ENCODE data around the gene PRAMEF8. TPM values are rescaled to one million over a fixed set of nuclear protein-coding genes. Genes with fewer than 3 reads are reported as not detected.
"Not testable (repeated sequence)": the region's sequence is repeated elsewhere in the genome, so short reads cannot be mapped to it uniquely, and the experiment has no call there.

PRAMEF8 gene
- polyA plus RNA-seq (2011; rRNA removed) (not detected in 2 replicates), polyA minus RNA-seq (2011; rRNA and poly(A)+ RNA removed) (not detected in 2 replicates)

DNA sequence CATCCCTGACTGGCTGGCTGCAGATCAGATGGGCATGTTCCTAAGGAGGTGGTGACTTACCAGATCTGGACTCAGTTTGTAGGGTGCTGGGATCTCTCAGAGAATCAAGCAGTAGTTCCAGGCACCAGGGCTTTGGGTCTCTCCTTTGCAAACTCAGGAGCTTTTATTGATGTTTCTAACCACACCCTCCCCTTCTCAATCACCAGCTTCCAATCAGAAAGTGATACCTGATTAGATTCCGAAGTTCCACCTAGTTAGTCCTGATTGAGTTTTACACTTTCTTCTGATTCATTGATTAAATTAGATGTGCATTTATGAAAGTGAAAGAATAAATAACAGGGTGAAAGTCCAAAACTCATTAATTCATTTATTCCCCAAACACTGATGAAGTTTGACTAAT is at the start of gene PRAMEF8:
PRAMEF8 (minus strand) TSS at position 101 of the 400 bp plus-strand sequence. CDS start 1,046 bp downstream, outside the sequence.
- POLR2A ChIA-PET; CTCF ChIA-PET; H3K4me3 ChIP-seq (ENCODE audit: low read depth, low read length); DNase-seq (ENCODE audit: low read depth, low spot score); H3K9me3 ChIP-seq (ENCODE audit: control insufficient read depth, insufficient read depth, low read length); H3K27me3 ChIP-seq (ENCODE audit: control insufficient read depth, insufficient read depth, low read length); H3K27ac ChIP-seq (ENCODE audit: low read depth, low read length): not testable (repeated sequence)

- H3K27me3 ChIP-seq (ENCODE audit: control insufficient read depth, insufficient read depth, low read length); DNase-seq (ENCODE audit: low read depth, low spot score); H3K4me3 ChIP-seq (ENCODE audit: low read depth, low read length); CTCF ChIA-PET; POLR2A ChIA-PET; H3K9me3 ChIP-seq (ENCODE audit: control insufficient read depth, insufficient read depth, low read length); H3K27ac ChIP-seq (ENCODE audit: low read depth, low read length): not testable (repeated sequence)
Measured at GRCh38 chr1:13315281-13315680, 30.3 kb upstream of the PRAMEF8 start, which contains the start of gene PRAMEF15. Gene PRAMEF15 (plus strand): TSS chr1:13315581. CDS start chr1:13318408, 2,827 bp downstream.

DNA sequence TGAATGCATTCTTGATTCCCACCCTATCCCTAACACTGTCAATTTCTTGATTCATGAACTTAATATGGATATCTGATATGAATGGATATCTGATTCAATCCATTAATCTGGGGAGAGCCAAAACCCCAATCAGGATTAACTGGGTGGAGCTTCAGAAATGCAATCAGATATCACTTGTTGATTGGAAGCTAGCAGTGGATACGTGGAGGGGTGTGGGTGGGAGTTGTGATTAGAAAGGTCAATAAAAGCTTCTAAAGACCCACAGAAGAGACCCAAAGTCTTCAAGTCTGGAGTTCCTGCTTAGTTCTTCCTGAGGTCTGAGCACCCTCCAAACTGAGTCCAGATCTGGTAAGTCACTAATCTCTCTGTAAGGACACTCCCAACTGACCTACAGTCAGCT is 18.3 kb upstream of the PRAMEF8 start, which contains the start of gene PRAMEF33:
PRAMEF33 (plus strand) TSS at position 301 of the 400 bp plus-strand sequence. CDS start 2,416 bp downstream, outside the sequence.
- H3K27ac ChIP-seq (ENCODE audit: low read depth, low read length); H3K9me3 ChIP-seq (ENCODE audit: control insufficient read depth, insufficient read depth, low read length); H3K4me3 ChIP-seq (ENCODE audit: low read depth, low read length); CTCF ChIA-PET; POLR2A ChIA-PET; DNase-seq (ENCODE audit: low read depth, low spot score); H3K27me3 ChIP-seq (ENCODE audit: control insufficient read depth, insufficient read depth, low read length): not testable (repeated sequence)

DNA sequence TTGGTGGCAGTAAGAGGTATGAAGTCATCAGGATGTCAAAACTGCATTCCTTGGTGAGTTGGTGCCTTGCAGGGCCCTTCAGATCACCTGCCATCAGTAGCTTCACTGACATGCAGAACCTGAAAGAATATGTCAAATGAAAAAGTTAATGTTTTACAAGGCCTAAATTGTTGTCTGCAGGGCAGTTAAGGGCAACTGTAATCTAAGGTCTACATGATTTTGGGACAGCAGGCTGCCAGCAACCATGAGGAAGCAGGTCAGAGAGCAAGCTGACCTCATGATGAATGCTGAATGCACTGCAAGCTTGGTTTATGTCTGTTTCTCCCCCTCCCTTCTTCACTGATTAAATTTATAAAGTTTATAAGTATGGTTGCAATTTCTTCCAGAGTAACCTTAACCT is 17.3 kb upstream of the PRAMEF8 start:
- CTCF ChIA-PET; H3K4me3 ChIP-seq (ENCODE audit: low read depth, low read length); H3K27me3 ChIP-seq (ENCODE audit: control insufficient read depth, insufficient read depth, low read length); H3K27ac ChIP-seq (ENCODE audit: low read depth, low read length); DNase-seq (ENCODE audit: low read depth, low spot score); POLR2A ChIA-PET; H3K9me3 ChIP-seq (ENCODE audit: control insufficient read depth, insufficient read depth, low read length): not testable (repeated sequence)

- H3K4me3 ChIP-seq (ENCODE audit: low read depth, low read length); DNase-seq (ENCODE audit: low read depth, low spot score); CTCF ChIA-PET; H3K27ac ChIP-seq (ENCODE audit: low read depth, low read length); POLR2A ChIA-PET; H3K9me3 ChIP-seq (ENCODE audit: control insufficient read depth, insufficient read depth, low read length); H3K27me3 ChIP-seq (ENCODE audit: control insufficient read depth, insufficient read depth, low read length): not testable (repeated sequence)
Measured at GRCh38 chr1:13298699-13299098, 13.8 kb upstream of the PRAMEF8 start.

GRCh38 chr1:13297216-13297931 is 12.4 kb upstream of the PRAMEF8 start:
- CTCF ChIA-PET; POLR2A ChIA-PET; H3K9me3 ChIP-seq (ENCODE audit: control insufficient read depth, insufficient read depth, low read length); H3K27ac ChIP-seq (ENCODE audit: low read depth, low read length); DNase-seq (ENCODE audit: low read depth, low spot score); H3K4me3 ChIP-seq (ENCODE audit: low read depth, low read length); H3K27me3 ChIP-seq (ENCODE audit: control insufficient read depth, insufficient read depth, low read length): not testable (repeated sequence)

- CTCF ChIA-PET; H3K4me3 ChIP-seq (ENCODE audit: low read depth, low read length); H3K27ac ChIP-seq (ENCODE audit: low read depth, low read length); H3K27me3 ChIP-seq (ENCODE audit: control insufficient read depth, insufficient read depth, low read length); H3K9me3 ChIP-seq (ENCODE audit: control insufficient read depth, insufficient read depth, low read length); POLR2A ChIA-PET; DNase-seq (ENCODE audit: low read depth, low spot score): not testable (repeated sequence)
Measured at GRCh38 chr1:13289030-13289429, 4.1 kb upstream of the PRAMEF8 start.

- H3K27me3 ChIP-seq (ENCODE audit: control insufficient read depth, insufficient read depth, low read length); POLR2A ChIA-PET; H3K27ac ChIP-seq (ENCODE audit: low read depth, low read length); DNase-seq (ENCODE audit: low read depth, low spot score); CTCF ChIA-PET; H3K4me3 ChIP-seq (ENCODE audit: low read depth, low read length); H3K9me3 ChIP-seq (ENCODE audit: control insufficient read depth, insufficient read depth, low read length): not testable (repeated sequence)
Measured at GRCh38 chr1:13279617-13280016, 5.3 kb downstream of the PRAMEF8 start.

GRCh38 chr1:13277016-13277415 is 7.9 kb downstream of the PRAMEF8 start:
- H3K27me3 ChIP-seq (ENCODE audit: control insufficient read depth, insufficient read depth, low read length); CTCF ChIA-PET; H3K27ac ChIP-seq (ENCODE audit: low read depth, low read length); H3K9me3 ChIP-seq (ENCODE audit: control insufficient read depth, insufficient read depth, low read length); DNase-seq (ENCODE audit: low read depth, low spot score); POLR2A ChIA-PET; H3K4me3 ChIP-seq (ENCODE audit: low read depth, low read length): not testable (repeated sequence)

DNA sequence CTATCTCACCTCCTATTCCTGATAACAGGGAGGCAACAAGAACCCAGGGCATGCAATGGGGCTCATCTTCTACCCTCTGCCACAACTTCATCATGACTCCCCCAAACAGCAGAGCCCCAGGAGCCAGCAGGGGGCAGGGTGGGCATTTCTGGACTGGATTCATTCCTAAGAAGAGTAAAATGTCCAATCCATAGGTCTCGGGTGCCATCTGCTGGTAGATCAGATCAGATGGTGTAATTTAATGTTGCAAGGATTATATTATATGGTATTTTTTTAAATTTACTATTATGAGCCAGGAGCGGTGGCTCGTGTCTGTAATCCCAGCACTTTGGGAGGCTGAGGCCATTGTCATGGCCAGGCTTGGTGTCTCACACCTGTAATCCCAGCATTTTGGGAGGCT is 19.8 kb downstream of the PRAMEF8 start:
- H3K27me3 ChIP-seq (ENCODE audit: control insufficient read depth, insufficient read depth, low read length); H3K27ac ChIP-seq (ENCODE audit: low read depth, low read length); DNase-seq (ENCODE audit: low read depth, low spot score); POLR2A ChIA-PET; CTCF ChIA-PET; H3K9me3 ChIP-seq (ENCODE audit: control insufficient read depth, insufficient read depth, low read length); H3K4me3 ChIP-seq (ENCODE audit: low read depth, low read length): not testable (repeated sequence)

DNA sequence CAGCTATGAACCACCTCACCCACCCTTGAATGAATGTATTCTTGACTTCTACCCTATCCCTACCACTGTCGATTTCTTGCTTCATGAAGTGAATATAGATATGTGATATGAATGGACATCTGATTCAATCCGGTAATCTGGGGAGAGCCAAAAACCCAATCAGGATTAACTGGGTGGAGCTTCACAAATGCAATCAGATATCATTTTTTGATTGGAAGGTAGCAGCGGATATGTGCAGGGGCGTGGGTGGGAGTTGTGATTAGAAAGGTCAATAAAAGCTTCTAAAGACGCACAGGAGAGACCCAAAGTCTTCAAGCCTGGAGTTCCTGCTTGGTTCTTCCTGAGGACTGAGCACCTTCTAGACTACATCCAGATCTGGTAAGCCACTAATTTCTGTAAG is 31.0 kb downstream of the PRAMEF8 start, which contains the start of gene PRAMEF5:
PRAMEF5 (plus strand) TSS at position 301 of the 400 bp plus-strand sequence. CDS start 5,071 bp downstream, outside the sequence.
- POLR2A ChIA-PET; H3K4me3 ChIP-seq (ENCODE audit: low read depth, low read length); H3K27ac ChIP-seq (ENCODE audit: low read depth, low read length); H3K9me3 ChIP-seq (ENCODE audit: control insufficient read depth, insufficient read depth, low read length); CTCF ChIA-PET; DNase-seq (ENCODE audit: low read depth, low spot score); H3K27me3 ChIP-seq (ENCODE audit: control insufficient read depth, insufficient read depth, low read length): not testable (repeated sequence)

DNA sequence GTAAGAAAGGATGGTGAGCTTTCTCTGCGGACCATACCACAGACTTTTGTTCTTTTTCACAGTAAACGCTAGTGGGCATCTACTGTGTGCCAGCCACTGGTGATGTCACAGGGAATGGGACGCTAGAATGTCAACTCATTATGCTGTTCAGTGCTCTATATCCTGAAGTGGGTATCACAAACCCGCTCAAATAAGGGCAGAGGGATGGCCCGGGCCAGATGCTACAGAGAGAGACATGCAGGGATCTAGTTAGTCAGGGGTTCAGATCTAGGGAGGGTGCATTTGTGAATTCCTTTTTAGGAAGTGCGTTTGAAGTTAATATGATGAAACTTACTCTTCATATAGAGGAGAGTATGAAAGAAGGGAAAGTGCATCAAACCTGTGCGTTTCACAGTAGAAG is 37.8 kb downstream of the PRAMEF8 start:
- POLR2A ChIA-PET, result not testable (repeated sequence)

More for the DNA sequence above, 37.8 kb downstream of the PRAMEF8 start:
- H3K27ac ChIP-seq (ENCODE audit: low read depth, low read length); H3K4me3 ChIP-seq (ENCODE audit: low read depth, low read length); H3K27me3 ChIP-seq (ENCODE audit: control insufficient read depth, insufficient read depth, low read length); DNase-seq (ENCODE audit: low read depth, low spot score); CTCF ChIA-PET: not testable (repeated sequence)
- H3K9me3 ChIP-seq (ENCODE audit: control insufficient read depth, insufficient read depth, low read length), result peaks cover 34% of the 10 kb centered on the region

Measured in AG04450 (cell line).